K562 (cell line): ENCODE data around the gene TMEM267. TPM values are rescaled to one million over a fixed set of nuclear protein-coding genes. Genes with fewer than 3 reads are reported as not detected.
A peak's percentile ranks its signal among the peaks of the same experiment; 100 is the strongest.

Source experiments
- CEBPZ ChIP-seq: fragments of 150-350 bp; IDR thresholded peaks from 2 replicates; pipeline ENCODE4 v1.6.1; 2014; ENCODE audit warnings: low read depth, mild to moderate bottlenecking, low read length, borderline replicate concordance
- DIDO1 ChIP-seq: fragments of 450-650 bp; IDR thresholded peaks from 2 replicates; pipeline ENCODE4 v1.6.1; 2016; ENCODE audit warnings: low read depth, missing biosample characterization, missing genetic modification characterization
- GABPA ChIP-seq: fragments of 200-800 bp; sonication (Bioruptor generic); conservative IDR thresholded peaks from 2 replicates; pipeline ENCODE4 v1.6.1; 2016; ENCODE audit warnings: low read depth, missing genetic modification characterization, missing compliant biosample characterization
- HINFP ChIP-seq: fragments of 450-650 bp; conservative IDR thresholded peaks from 2 replicates; pipeline ENCODE4 v1.6.1; 2016; ENCODE audit warnings: missing genetic modification characterization, low read depth, mild to moderate bottlenecking, control low read depth, missing compliant biosample characterization
- MED1 ChIP-seq: sonication (generic); formaldehyde crosslinking; IDR thresholded peaks from 2 replicates; pipeline ENCODE4 v1.8.1; 2023; ENCODE audit warnings: missing genetic modification reagents, borderline replicate concordance
- TEAD2 ChIP-seq: fragments of 450-650 bp; IDR thresholded peaks from 2 replicates; pipeline ENCODE4 v1.6.1; 2016; ENCODE audit warnings: missing genetic modification characterization, control low read depth, missing compliant biosample characterization
- ZNF76 ChIP-seq: fragments of 250-450 bp; sonication (Bioruptor Pico); IDR thresholded peaks from 2 replicates; pipeline ENCODE4 v1.4.0; 2020; ENCODE audit warnings: mild to moderate bottlenecking, moderate library complexity, borderline replicate concordance
- ZNF764 ChIP-seq: fragments of 250-450 bp; sonication (Bioruptor Pico); IDR thresholded peaks from 2 replicates; pipeline ENCODE4 v1.4.0; 2020; ENCODE audit warnings: low read depth, mild to moderate bottlenecking, moderate library complexity
- ZSCAN29 ChIP-seq: fragments of 450-650 bp; IDR thresholded peaks from 2 replicates; pipeline ENCODE4 v1.6.1; 2017
- polyA plus RNA-seq, 8 experiments: library from polyadenylated mRNA; depleted of rRNA in 4 of 8; stranded (reverse) in 5 of 8; unstranded in 3 of 8; fragments of >200 nt; fragmentation: Nextera tagmentation in 2 of 8; fragmentation: Illumina TruSeq in 1 of 8; extraction: Ambion mirVana in 2 of 8; extraction: Trizol in 1 of 8; gene quantifications; 2 replicates each; pipeline versions ENCODE4 v1.2.1 to v1.2.3, GENCODE V29; 2011 to 2014; ENCODE audit warnings: inconsistent platforms in 1 of 8, missing spikeins in 1 of 8
- total RNA-seq, 7 experiments: library from RNA; depleted of rRNA in 6 of 7; stranded (reverse); fragments of >200 nt in 6 of 7; fragmentation: Illumina TruSeq in 2 of 7; extraction: Trizol in 2 of 7; gene quantifications; 2 replicates each; pipeline versions ENCODE4 v1.2.1 to v1.2.3, GENCODE V29; 2011 to 2021; ENCODE audit warnings: low replicate concordance in 1 of 7
- TF ChIP-seq, protein P1 (sequence below): sonication (generic); formaldehyde crosslinking; IDR thresholded peaks from 2 replicates; pipeline ENCODE4 v1.8.0; 2022; ENCODE audit warnings: missing genetic modification reagents, mild to moderate bottlenecking, moderate library complexity, borderline replicate concordance

The TMEM267 gene
- total and polyA plus RNA-seq, 9 of the 15 experiments (the other 6 are each of a cell fraction or from before 2014, with no cell fraction given): 8.1 to 61.1 (median 17.8) TPM

DNA sequence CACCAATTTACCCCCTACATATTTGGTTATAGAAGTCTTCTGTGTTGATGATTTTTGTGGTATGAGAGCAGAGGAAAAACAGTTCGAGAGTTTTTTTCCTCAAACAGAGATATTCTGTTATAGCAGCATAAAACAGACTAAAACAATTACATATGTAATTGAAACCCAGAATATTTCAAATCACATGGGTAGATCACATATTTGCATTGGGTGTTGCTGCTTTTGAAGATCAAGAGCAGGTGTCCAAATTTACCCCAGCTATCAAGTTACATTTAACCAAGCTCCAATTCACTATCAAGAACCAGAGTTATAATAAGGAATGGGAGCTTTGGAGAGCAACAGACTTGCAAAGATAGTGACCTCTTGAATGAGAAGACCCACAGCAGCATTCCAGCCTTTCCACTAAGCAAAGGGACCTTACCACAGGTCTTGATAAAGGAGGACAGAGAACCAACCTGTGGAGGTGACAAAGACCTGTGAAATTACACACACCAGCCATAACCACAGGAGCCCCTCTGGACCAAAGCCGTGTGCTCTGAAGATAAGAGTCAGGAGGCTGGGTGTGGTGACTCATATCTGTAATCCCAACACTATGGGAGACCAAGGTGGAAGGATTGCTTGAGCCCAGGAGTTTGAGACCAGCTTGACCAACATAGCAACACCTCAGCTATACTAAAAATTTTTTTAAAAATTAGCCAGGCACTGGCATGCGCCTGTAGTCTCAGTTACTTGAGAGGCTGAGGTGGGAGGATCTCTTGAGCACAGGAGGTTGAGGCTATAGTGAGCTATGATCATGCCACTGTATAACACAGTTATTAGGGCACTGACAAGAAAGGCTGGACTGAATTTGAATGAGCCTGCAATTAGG, 67.5 kb downstream of the TMEM267 start (continued):
- no peak for TF ChIP-seq ZNF764 (CRISPR knock-in tag)
- no peak for TF ChIP-seq TEAD2 (tag)
- TF ChIP-seq GABPA: no peak
- TF ChIP-seq ZNF76 (CRISPR knock-in tag): no peak
- TF ChIP-seq, protein P1, sequence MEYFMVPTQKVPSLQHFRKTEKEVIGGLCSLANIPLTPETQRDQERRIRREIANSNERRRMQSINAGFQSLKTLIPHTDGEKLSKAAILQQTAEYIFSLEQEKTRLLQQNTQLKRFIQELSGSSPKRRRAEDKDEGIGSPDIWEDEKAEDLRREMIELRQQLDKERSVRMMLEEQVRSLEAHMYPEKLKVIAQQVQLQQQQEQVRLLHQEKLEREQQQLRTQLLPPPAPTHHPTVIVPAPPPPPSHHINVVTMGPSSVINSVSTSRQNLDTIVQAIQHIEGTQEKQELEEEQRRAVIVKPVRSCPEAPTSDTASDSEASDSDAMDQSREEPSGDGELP (CRISPR knock-in tag): 0 out of 2 replicates have a peak, but pooled peaks have one; percentile 18
- no peak for TF ChIP-seq DIDO1 (tag)
- TF ChIP-seq MED1 (CRISPR knock-in tag): no peak
- TF ChIP-seq HINFP (tag): no peak
- TF ChIP-seq CEBPZ: no peak
- no peak for TF ChIP-seq ZSCAN29
